ENCODE results near the gene CABCOCO1.

DNA sequence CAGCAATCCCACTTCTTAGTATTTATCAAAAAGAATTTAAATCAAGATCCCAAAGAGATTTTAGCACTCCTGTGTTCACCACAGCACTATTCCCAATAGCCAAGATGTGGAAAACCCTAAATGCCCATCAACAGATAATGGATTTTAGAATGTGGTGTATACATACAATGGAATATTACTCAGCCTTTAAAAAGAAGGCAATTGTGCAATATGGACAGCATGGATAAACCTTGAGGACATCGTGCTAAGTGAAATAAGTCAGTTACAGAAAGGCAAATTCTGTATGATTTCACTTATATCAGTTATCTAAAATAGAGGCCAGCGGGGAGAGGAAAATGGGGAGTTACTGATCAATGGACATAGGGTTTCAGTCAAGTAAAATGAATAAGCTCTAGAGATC lies 66.9 kb downstream of the CABCOCO1 start:
- TF ChIP-seq, protein P1, sequence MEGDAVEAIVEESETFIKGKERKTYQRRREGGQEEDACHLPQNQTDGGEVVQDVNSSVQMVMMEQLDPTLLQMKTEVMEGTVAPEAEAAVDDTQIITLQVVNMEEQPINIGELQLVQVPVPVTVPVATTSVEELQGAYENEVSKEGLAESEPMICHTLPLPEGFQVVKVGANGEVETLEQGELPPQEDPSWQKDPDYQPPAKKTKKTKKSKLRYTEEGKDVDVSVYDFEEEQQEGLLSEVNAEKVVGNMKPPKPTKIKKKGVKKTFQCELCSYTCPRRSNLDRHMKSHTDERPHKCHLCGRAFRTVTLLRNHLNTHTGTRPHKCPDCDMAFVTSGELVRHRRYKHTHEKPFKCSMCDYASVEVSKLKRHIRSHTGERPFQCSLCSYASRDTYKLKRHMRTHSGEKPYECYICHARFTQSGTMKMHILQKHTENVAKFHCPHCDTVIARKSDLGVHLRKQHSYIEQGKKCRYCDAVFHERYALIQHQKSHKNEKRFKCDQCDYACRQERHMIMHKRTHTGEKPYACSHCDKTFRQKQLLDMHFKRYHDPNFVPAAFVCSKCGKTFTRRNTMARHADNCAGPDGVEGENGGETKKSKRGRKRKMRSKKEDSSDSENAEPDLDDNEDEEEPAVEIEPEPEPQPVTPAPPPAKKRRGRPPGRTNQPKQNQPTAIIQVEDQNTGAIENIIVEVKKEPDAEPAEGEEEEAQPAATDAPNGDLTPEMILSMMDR (IDR thresholded peaks at IDR 0.05; ENCODE audit: borderline replicate concordance, extremely low read depth, low read length, poor library complexity, severe bottlenecking) = no peak
- TF ChIP-seq EZH2 (IDR thresholded peaks at IDR 0.05; ENCODE audit: borderline replicate concordance, low read depth, low read length, severe bottlenecking) = no peak

Data from DND-41 (cell line).